Osteocyte (in vitro differentiated cells): ENCODE results near the gene TNFAIP8. TPM values are rescaled to one million over a fixed set of nuclear protein-coding genes. Genes with fewer than 3 reads are reported as not detected.

Experiments used
- DNase-seq: peaks from one replicate; pipeline ENCODE4 v3.0.0; 2021; ENCODE audit warnings: mixed read lengths; ENCODE audit not compliant: unreplicated experiment; ENCODE audit errors: extremely low spot score
- H3K27ac Mint-ChIP-seq: one replicate; pipeline ENCODE4 v1.8.0; 2021; ENCODE audit warnings: mild to moderate bottlenecking, mixed read lengths; ENCODE audit not compliant: unreplicated experiment
- H3K27me3 Mint-ChIP-seq: one replicate; pipeline ENCODE4 v1.8.0; 2021; ENCODE audit warnings: mixed read lengths; ENCODE audit not compliant: unreplicated experiment
- H3K36me3 Mint-ChIP-seq: one replicate; pipeline ENCODE4 v1.8.0; 2021; ENCODE audit warnings: mixed read lengths; ENCODE audit not compliant: unreplicated experiment
- H3K4me1 Mint-ChIP-seq: one replicate; pipeline ENCODE4 v1.8.0; 2021; ENCODE audit warnings: mixed read lengths; ENCODE audit not compliant: unreplicated experiment
- H3K4me3 Mint-ChIP-seq: one replicate; pipeline ENCODE4 v1.8.0; 2021; ENCODE audit warnings: mild to moderate bottlenecking, moderate library complexity, mixed read lengths; ENCODE audit not compliant: unreplicated experiment
- H3K9me3 Mint-ChIP-seq: one replicate; pipeline ENCODE4 v1.8.0; 2021; ENCODE audit warnings: mixed read lengths; ENCODE audit not compliant: unreplicated experiment
- CTCF ChIP-seq: fragments of 200-600 bp; sonication (generic); IDR thresholded peaks from 2 replicates; pipeline ENCODE4 v1.5.0; 2021; ENCODE audit warnings: antibody characterized with exemption, mild to moderate bottlenecking, moderate library complexity
- total RNA-seq: library from RNA; stranded (reverse); gene quantifications from 2 replicates; pipeline ENCODE4 v1.2.1, GENCODE V29; 2021

TNFAIP8 gene
- total RNA-seq, 1 donor from 2014 or later, result 13.3 TPM

GRCh38 chr5:119393746-119394145 lies 37.9 kb downstream of the TNFAIP8 start:
- H3K4me3 Mint-ChIP-seq, result peak overlapping the region; percentile 0
- H3K27me3 Mint-ChIP-seq, result no peaks in the 10 kb centered on the region
- H3K9me3 Mint-ChIP-seq, result no peaks in the 10 kb centered on the region
- H3K4me1 Mint-ChIP-seq, result peaks cover 58% of the 10 kb centered on the region
- peaks cover 9% of the 10 kb centered on the region for H3K36me3 Mint-ChIP-seq
- TF ChIP-seq CTCF, result no peak
- no peak for DNase-seq
- H3K27ac Mint-ChIP-seq, result peak overlapping the region; percentile 80

- no peak overlapping the region for H3K27ac Mint-ChIP-seq
- H3K9me3 Mint-ChIP-seq, result no peaks in the 10 kb centered on the region
- DNase-seq, result no peak
- H3K27me3 Mint-ChIP-seq, result no peaks in the 10 kb centered on the region
- H3K4me3 Mint-ChIP-seq, result no peak overlapping the region
- H3K4me1 Mint-ChIP-seq, result peaks cover 56% of the 10 kb centered on the region
- no peak for TF ChIP-seq CTCF
- peaks cover 5% of the 10 kb centered on the region for H3K36me3 Mint-ChIP-seq
These were observed 39.4 kb downstream of the TNFAIP8 start for GRCh38 chr5:119395080-119395836.

- Mint-ChIP-seq H3K4me1 (peaks cover 56% of the 10 kb centered on the region), H3K27me3 (no peaks in the 10 kb centered on the region), H3K4me3 (no peak overlapping the region), H3K9me3 (no peaks in the 10 kb centered on the region), H3K27ac (peak overlapping the region; percentile 88), H3K36me3 (peaks cover 5% of the 10 kb centered on the region)
- TF ChIP-seq CTCF, result no peak
- no peak for DNase-seq
These were observed 40.3 kb downstream of the TNFAIP8 start for GRCh38 chr5:119396030-119396664.

- TF ChIP-seq CTCF, result no peak
- Mint-ChIP-seq H3K27ac (peak overlapping the region; percentile 88), H3K4me1 (peaks cover 56% of the 10 kb centered on the region), H3K27me3 (no peaks in the 10 kb centered on the region), H3K36me3 (peaks cover 3% of the 10 kb centered on the region), H3K9me3 (no peaks in the 10 kb centered on the region), H3K4me3 (peak overlapping the region; percentile 52)
- no peak for DNase-seq
These were observed 41.9 kb downstream of the TNFAIP8 start for GRCh38 chr5:119397518-119398380.
